Measurements from ENCODE around the gene DUS2.
A peak's percentile ranks its signal among the peaks of the same experiment; 100 is the strongest.
"Not testable (repeated sequence)": the region's sequence is repeated elsewhere in the genome, so short reads cannot be mapped to it uniquely, and the experiment has no call there.

- peak in 1 of 2 donors; percentile 25 for TF ChIP-seq POLR2A (IDR thresholded peaks at IDR 0.05)
- not testable (repeated sequence) for TF ChIP-seq POLR2AphosphoS5, CTCF (IDR thresholded peaks at IDR 0.05)
These were observed 24.1 kb upstream of the DUS2 start, which contains the start of gene DPEP2 for GRCh38 chr16:67998779-67999688.

Data from gastroesophageal sphincter (tissue), 3 donors.